WTC11 (cell line): ENCODE results near the gene SRSF4.

Source experiments
- ATF2 ChIP-seq: sonication (generic); formaldehyde crosslinking; IDR thresholded peaks from 2 replicates; pipeline ENCODE4 v1.8.1; 2022; ENCODE audit warnings: low read depth, missing genetic modification reagents, borderline replicate concordance
- GABPB1 ChIP-seq: sonication (generic); formaldehyde crosslinking; IDR thresholded peaks from 2 replicates; pipeline ENCODE4 v1.8.1; 2023; ENCODE audit warnings: mild to moderate bottlenecking, missing genetic modification reagents
- NR3C1 ChIP-seq: sonication (generic); formaldehyde crosslinking; conservative IDR thresholded peaks from 2 replicates; pipeline ENCODE4 v1.8.1; 2023; ENCODE audit warnings: low read depth, mild to moderate bottlenecking, missing genetic modification reagents
- PREB ChIP-seq: sonication (generic); formaldehyde crosslinking; IDR thresholded peaks from 2 replicates; pipeline ENCODE4 v1.8.1; 2022; ENCODE audit warnings: mild to moderate bottlenecking, missing genetic modification reagents, moderate library complexity, borderline replicate concordance
- TF ChIP-seq, protein P1 (sequence below): fragments of 200-600 bp; IDR thresholded peaks from 2 replicates; pipeline ENCODE4 v1.8.0; 2022; ENCODE audit warnings: antibody characterized with exemption

DNA sequence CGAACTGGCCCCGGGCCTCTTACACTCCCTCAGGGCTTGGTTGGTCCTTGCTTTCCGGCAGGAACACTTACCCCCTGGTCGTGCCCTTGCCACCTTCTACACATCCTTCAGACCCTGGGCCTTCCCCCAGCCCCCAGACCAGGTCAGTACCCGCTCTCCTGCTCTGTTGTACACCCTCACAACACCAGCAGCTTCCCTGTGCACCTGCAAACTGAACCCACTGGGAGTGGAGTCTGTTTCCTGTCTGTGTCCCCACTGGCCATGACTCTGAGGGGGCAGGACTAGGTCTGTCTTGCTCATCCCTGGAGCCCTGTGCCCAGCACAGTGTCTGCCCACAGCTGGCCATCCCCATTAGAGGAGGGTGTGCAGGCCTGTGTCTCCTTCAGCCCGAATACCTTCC is 55.9 kb downstream of the SRSF4 start:
- TF ChIP-seq, protein P1, sequence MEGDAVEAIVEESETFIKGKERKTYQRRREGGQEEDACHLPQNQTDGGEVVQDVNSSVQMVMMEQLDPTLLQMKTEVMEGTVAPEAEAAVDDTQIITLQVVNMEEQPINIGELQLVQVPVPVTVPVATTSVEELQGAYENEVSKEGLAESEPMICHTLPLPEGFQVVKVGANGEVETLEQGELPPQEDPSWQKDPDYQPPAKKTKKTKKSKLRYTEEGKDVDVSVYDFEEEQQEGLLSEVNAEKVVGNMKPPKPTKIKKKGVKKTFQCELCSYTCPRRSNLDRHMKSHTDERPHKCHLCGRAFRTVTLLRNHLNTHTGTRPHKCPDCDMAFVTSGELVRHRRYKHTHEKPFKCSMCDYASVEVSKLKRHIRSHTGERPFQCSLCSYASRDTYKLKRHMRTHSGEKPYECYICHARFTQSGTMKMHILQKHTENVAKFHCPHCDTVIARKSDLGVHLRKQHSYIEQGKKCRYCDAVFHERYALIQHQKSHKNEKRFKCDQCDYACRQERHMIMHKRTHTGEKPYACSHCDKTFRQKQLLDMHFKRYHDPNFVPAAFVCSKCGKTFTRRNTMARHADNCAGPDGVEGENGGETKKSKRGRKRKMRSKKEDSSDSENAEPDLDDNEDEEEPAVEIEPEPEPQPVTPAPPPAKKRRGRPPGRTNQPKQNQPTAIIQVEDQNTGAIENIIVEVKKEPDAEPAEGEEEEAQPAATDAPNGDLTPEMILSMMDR, result no peak
- TF ChIP-seq NR3C1, result no peak
- TF ChIP-seq GABPB1 (CRISPR knock-in tag), result no peak
- TF ChIP-seq ATF2, result no peak
- no peak for TF ChIP-seq PREB
